ENCODE results near the gene ACYP1.

ACYP1 gene

DNA sequence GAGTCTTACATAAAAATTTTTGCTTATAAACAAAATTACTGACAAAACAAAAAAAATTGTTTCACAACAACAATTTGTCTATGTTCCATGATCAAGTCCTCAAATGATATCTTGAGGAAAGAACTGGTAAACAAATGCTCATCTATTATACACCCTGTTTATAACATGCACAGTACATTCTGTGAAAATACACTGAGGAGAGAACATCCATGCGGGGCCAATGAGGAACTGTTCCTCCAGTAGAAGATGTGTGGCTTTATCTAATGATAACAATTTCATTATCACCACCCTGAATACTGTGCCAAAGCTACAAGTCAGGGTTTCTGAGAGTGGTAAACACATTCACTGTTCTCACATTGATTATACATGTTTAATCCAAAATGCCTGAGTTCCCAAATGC, 23.3 kb downstream of the ACYP1 start:
- no peak for DNase-seq

DNA sequence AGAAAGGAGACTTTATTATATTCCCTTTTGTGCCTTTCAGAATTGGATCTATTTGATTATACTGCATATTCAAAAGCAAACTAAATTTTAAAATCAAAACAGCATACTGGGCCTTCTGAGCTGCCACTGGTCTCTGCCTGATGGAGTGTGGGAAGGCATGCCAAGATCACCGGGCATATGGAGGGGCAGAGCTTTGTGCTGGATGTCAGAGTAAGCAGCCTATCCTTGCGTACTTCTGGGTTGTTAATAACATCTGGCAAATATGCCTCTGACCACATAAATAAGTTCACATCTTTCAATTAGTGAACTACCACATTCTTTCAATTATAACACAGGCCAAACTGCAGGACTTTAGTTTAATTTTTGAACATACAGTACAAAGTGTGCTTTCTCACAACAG, 30.9 kb downstream of the ACYP1 start:
- no peak for DNase-seq

GRCh38 chr14:75030147-75030546, 33.7 kb downstream of the ACYP1 start:
- no peak for DNase-seq

GRCh38 chr14:75025876-75026275, 37.9 kb downstream of the ACYP1 start:
- DNase-seq = no peak

DNA sequence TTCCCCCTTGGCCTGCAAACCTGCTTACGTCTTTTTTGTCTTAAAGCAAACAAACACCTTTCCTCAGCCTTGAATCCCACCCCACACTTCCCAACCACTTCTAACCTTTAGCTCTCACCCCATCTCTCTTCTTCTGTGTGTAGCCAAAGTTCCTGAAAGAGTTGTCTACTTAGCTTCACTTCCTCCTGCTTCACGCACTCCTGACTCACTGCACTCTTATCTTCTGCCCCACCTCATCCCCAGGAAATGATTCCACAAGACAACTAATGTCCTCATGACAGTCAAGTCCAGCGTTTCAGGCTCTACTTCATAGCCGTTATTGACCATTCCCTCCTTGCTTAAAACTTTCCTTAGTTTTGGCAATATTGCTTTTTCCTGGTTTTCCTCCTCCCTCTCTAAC, 38.7 kb downstream of the ACYP1 start:
- DNase-seq = no peak

DNA sequence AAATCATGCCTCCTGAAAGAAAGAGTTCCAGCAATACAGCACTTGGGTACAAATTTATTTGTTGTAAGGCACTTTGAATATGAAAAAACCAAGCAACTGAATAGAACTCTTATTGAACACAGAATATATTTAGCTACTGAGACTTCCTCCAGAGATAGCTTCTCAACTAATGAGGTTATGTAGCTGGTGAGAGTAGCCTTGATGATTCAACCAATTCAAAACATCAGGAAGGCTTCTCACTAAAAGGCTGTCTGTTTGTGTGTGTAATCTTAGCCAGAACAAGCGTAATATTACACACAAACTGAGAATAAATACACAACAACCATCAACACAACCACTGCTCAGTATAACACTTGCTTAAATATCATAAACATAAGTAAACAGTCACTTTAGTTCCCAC, 40.7 kb downstream of the ACYP1 start:
- no peak for DNase-seq

DNA sequence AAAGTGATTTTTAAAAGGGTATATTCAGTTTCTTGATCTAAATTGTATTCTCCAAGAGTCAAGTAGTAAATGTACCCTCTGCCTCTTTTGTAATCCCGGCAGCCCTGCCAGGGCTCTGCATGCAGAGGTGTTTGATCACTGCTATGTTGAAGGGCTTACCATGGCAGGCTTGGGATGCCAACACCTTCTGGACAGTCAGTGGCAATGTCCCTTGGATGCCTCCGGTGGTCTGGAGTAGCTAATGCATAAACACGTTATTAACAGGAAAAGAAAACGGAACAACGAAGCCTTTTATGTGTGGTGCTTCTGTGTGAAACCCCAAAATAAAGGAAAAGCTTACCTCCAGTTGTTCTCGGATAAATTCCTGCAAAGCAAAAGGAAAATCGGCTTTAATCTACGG, 41.2 kb downstream of the ACYP1 start:
- no peak for DNase-seq

GRCh38 chr14:75018694-75019093, 45.1 kb downstream of the ACYP1 start:
- no peak for DNase-seq

GRCh38 chr14:75016815-75017214, 47.0 kb downstream of the ACYP1 start:
- DNase-seq = no peak

- DNase-seq = no peak
Measured at GRCh38 chr14:75015496-75015895, 48.3 kb downstream of the ACYP1 start.

GRCh38 chr14:75013290-75013689, 50.5 kb downstream of the ACYP1 start:
- DNase-seq = no peak

- no peak for DNase-seq
Measured at GRCh38 chr14:75011356-75011994, 52.3 kb downstream of the ACYP1 start.

DNA sequence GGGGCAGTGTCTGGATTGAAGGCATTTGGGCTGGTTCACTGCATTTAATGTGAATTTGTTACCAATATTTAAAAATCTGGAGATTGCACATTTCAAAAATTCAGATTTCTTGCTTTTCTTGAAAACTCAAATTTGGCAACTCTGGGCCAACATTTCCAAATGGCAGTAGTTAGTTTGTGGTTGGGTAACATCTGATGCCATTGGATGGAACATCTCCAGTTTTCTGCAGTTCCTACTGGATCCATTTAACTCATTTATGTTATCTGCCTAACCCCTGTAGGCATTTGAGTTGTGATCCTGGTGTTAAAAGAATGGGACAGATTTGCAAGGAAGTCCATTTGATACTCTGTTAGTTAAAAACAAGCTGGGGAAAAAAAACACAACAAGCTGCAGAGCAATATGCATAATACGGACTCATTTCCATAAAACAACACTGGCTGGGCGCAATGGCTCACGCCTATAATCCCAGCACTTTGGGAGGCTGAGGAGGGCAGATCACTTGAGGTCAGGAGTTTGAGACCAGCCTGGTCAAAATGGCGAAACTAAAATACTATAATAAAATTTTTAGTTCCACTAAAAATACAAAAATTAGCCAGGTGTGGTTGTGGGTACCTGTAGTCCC, 53.2 kb downstream of the ACYP1 start:
- DNase-seq = no peak

DNA sequence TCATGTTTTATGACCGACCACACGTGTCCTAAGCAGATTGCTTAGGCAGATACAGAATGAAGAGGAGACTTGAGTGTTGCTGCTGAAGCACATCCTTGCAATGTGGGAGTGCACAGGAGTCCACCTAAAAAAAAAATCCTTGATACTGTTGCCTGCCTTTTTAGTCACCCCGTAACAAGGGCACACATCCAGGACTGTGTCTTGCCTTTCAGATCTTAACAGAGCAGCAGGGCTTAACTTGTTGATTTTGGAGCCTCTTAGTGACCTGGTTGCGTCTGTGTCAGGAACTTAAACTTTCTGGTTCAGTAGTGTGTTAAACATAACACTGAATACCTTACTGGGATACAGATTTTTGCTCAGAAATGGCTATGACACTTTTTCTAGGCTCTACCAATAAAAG, 54.6 kb downstream of the ACYP1 start:
- DNase-seq = no peak

GRCh38 chr14:75005357-75005756, 58.5 kb downstream of the ACYP1 start:
- DNase-seq = no peak

DNA sequence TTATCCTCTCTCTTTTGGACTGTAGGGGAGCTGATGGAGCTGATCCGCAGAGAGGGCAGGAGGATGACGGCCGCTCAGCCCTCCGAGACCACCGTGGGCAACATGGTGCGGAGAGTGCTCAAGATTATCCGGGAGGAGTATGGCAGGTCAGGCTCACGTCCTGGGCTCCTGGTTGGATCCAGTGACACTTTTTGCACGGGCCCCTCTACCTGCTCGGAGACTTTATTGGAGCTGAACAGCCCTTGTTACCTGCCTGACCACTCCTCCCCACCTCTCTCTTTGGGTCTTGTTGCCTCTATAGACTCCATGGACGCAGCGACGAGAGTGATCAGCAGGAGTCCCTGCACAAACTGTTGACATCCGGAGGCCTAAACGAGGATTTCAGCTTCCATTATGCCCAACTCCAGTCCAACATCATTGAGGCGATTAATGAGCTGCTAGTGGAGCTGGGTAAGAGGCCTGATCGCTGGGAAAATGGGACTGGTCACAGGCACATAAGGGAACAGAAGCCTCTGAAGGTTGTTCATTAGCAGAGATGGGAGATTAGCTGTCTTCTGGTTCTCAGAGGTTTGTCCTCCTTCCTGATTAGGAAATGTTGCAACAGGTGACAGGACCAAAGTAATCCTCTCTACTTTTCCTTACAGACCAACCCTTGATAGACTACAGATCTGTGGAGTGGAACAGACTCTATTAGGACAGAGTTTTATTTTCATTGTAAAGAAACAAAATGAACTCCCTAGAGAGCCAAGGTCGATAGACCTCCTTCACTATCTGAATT, 60.4 kb downstream of the ACYP1 start:
- no peak for DNase-seq

All from NCI-H1092 treated with DMSO at 0.1 percent for 48 hours (cell line).